ENCODE measurements around the gene ADGRG1.
A peak's percentile ranks its signal among the peaks of the same experiment; 100 is the strongest.
"Not testable (repeated sequence)": the region's sequence is repeated elsewhere in the genome, so short reads cannot be mapped to it uniquely, and the experiment has no call there.

ADGRG1 gene

DNA sequence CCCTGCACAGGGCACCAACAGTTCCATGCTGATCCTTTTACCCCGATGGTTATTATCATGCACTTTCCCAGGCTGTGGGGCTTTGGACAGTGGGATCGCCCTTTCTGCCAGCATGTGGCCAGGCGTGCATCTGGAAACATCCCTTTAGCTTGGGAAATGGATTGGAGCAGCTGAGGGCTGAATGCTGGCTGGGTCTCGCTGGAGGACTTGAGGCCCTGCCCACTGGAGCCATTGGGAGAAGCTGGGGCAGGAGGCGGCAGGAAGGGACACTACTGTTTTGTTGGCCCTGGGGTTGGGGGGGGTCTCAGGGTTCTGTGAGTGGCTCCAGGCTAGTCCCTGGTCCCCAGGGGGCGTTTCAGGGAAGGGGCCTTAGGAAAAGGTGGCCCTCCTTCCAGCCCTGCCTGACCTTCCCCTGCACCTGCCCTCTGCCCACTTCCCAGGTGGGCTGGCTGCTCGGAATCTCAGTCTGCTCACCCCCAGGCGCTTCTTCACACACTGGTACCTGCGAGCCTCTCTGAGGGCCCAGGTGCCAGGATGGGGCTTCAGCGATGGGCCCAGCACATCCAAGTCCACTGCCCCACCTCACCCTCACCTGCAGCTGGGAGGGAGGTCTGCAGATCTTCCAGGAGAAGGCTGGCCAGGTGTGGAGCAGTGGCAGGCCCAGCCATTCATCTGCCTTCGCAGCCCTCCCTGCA lies 38.1 kb downstream of the ADGRG1 start:
- no peak for DNase-seq (ENCODE audit: low read depth in 2 of 2)

GRCh38 chr16:57667048-57667525 lies 38.7 kb downstream of the ADGRG1 start:
- no peak for DNase-seq (ENCODE audit: low read depth in 2 of 2)

DNA sequence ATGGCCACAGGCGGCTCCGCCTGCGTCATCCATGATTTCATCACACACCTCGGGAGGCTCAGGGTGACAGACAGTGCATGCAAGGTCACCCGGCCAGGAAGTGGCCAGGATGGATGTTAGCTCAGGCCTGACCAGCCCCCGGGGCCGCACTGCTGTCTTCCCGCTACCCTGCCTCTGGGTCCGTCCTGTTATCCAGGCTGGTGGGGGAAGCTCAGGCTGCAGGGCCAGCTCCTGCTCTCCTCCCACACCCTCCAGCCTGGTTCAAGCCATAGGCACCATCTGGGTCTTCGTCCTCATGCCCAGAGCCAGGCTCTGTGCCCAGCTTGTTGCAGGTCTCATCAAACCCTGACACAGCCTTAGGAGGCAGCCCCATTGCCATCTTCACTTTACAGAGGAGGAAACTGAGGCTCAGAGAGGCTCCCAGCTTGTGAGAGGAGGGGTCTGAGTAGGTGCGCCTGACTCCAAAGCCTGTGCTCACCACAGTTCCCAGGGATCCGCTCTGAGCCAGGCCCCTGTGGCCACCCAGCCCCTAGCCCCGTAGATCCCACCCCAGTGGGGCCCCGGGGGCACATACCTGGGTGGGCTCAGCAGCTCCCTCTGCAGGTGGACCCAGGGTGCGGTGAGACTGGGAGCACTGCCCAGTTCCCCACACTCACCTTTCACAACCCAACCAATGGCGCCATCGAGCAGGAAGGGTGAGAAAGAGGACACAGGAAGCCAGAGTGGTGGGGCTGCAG lies 39.3 kb downstream of the ADGRG1 start:
- peak in 1 of 2 donors; percentile 4 for DNase-seq (ENCODE audit: low read depth in 2 of 2)

DNA sequence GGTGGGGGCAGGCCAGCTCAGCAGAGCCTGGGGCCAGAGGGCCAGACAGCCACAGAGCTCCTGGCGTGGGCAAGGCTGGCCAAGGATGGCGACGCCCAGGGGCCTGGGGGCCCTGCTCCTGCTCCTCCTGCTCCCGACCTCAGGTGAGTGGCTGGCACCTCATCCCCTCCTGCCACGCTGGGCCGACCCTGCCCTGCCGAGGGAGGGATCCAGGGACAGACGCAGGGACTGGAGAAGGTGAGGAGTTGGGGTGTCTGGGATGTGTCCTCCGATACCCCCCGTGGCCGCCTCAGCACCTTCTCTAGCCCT lies 39.8 kb downstream of the ADGRG1 start, which contains the start of gene ADGRG3:
Gene ADGRG3, plus strand, starts transcription at position 44 of the 309 bp plus-strand sequence. Its CDS starts 42 bp downstream, at position 86.
- DNase-seq (ENCODE audit: low read depth in 2 of 2): no peak

DNA sequence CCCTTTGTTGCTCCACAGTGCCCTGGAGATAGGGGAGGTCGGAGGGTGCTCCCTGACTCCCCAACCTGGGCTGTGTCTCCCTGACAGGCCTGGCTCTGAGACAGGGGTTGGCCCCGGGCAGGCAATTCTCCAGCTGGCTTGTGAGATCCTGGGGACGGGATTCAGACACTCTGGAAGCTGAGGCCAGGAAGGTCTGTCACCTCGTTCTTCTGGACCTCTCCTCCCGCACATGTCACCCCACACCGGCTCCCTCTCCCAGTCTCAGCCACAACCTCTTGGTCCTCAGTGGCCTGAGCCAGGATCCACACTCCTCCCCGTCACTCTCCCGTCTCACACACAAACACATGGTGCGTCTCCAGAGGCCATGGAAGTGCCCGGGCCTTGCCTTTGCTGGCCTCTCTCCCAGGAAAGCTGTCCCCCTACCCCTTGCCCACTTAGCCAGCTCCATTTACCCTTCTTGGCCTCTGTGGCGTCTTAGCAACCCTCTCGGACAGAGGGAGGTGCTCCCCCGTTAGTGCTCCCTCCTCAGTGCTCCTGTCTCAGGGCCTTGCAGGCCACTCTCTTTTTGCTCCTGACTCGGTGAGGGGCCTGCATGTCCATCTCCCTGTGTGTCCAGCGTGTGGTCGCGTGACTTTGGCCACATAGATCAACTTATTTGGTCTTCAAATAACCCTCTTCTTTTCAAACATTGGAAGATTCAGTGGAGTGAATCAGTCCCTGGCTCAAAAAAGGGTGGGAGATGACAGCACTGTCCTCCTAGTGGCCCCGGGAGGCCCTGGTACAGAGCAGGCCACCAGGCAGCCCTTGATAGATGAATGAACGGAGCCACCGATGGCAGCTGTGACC lies 40.4 kb downstream of the ADGRG1 start:
- DNase-seq (ENCODE audit: low read depth in 2 of 2): no peak

DNA sequence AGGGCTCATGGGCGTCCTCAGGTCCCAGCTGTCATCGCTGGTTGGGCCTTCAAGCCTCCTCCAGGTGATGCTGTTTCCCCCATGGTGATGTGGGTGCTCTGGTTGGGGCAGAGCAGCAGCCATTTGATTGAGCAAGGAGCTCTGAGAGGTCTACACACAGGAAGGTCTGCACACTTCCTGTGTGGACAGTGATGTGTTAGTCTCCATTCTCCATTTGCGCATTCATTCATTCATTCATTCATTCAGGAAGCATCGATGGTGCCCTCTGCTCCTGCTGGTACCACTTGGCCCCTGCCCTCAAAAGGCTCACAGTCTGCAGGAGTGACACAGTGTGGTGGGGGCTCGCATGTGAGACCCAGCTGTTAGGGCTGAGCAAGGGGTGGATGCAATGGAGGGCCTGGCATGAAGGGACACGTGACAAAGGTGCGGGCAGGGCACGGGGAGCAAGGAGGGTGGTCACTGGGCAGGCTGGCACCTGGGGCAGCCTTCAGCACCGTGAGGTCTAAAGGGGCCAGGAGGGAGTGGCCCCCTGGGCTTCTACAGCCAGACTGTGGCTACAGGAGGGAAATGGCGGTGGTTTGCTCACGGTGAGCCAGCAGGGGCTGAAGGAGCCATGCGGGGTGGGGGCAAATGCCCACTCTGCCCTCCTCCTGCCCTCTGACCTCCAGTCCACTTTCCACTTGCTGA lies 41.2 kb downstream of the ADGRG1 start:
- DNase-seq (ENCODE audit: low read depth in 2 of 2): no peak

DNA sequence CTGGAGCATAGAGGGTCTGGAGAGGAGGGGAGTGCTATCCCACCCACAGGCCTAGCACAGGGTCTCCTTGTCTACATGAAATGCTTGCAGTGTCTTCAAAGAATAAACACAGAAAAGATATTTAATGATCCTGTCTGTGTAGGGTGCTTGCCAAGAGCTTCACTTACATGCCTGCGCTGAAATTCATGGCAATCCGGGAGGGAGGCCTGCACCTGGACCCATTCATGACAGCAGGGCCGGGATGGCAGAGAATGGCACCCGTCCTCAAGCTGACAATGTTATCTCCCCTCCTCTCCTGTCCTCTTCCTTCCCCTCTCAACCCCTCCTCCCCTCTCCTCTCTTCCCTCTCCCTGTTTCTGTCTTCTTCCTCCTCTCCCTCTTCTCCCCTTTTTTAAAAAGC lies 41.8 kb downstream of the ADGRG1 start:
- DNase-seq (ENCODE audit: low read depth in 2 of 2): no peak

DNA sequence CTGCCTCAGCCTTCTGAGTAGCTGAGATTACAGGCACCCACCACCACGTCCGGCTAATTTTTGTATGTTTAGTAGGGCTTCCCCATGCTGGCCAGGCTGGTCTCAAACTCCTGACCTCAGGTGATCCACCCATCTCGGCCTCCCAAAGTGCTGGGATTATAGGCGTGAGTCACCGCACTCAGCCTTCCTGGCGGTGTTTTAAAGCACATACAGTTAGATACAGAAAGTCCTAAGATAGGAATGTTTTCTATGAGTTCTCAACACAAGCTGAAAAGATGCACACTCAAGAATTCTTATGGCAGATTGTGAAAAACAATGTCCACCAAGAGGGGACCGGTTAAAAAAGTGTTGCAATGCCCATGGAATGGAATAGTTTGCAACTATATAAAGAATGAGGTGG lies 43.0 kb downstream of the ADGRG1 start:
- DNase-seq (ENCODE audit: low read depth in 2 of 2): not testable (repeated sequence)

- no peak for DNase-seq (ENCODE audit: low read depth in 2 of 2)
These were observed 44.0 kb downstream of the ADGRG1 start for GRCh38 chr16:57672416-57672815.

GRCh38 chr16:57672824-57673223 lies 44.4 kb downstream of the ADGRG1 start:
- DNase-seq (ENCODE audit: low read depth in 2 of 2): no peak

- DNase-seq (ENCODE audit: low read depth in 2 of 2): no peak
These were observed 47.5 kb downstream of the ADGRG1 start for GRCh38 chr16:57675741-57676551.

- DNase-seq (ENCODE audit: low read depth in 2 of 2): no peak
These were observed 48.2 kb downstream of the ADGRG1 start for GRCh38 chr16:57676553-57677085.

GRCh38 chr16:57677622-57678369 lies 49.4 kb downstream of the ADGRG1 start:
- no peak for DNase-seq (ENCODE audit: low read depth in 2 of 2)

DNA sequence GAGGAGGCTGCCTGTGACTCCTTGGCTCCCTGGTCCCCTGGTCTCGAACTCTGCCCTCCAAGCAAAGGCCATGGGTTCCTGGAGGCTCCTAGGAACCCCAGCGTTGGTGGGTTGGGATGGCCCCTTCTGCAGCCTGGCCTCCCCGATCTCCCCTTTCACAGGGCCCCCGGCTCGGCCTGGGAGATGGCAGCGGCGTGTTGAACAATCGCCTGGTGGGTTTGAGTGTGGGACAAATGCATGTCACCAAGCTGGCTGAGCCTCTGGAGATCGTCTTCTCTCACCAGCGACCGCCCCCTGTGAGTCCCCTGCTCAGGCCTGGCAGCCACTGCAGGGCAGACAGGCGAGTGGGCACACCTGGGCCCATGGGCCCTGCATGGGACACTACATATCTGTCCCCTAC lies 50.6 kb downstream of the ADGRG1 start:
- DNase-seq (ENCODE audit: low read depth in 2 of 2): no peak

DNA sequence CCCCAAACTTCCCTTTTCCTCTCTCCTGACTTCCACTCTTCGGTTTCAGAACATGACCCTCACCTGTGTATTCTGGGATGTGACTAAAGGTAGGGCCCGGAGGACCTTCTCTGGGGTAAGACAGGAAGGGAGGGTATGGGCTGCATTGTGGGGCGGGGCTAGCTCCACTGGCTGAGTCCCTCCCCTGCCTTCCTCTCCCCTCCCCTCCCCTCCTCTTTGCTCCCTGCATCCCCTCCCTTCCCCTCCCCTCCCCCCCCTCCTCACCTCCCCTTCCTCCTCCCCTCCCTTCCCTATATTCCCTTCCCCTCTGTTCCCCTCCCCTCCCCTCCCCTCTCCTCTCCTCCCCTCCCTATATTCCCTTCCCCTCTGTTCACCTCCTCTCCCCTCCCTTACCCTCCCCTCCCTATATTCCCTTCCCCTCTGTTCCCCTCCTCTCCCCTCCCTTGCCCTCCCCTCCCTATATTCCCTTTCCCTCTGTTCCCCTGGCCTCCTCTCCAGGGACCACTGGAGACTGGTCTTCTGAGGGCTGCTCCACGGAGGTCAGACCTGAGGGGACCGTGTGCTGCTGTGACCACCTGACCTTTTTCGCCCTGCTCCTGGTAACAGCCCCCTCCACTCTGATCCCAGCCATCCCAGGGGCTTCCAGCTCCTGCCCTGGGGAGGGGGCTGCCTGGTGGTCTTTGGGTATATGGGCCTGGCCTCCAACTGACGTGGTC lies 51.5 kb downstream of the ADGRG1 start:
- DNase-seq (ENCODE audit: low read depth in 2 of 2): no peak

- DNase-seq (ENCODE audit: low read depth in 2 of 2): no peak
These were observed 52.5 kb downstream of the ADGRG1 start for GRCh38 chr16:57680842-57681375.

- no peak for DNase-seq (ENCODE audit: low read depth in 2 of 2)
These were observed 53.7 kb downstream of the ADGRG1 start for GRCh38 chr16:57681950-57682728.
